PFSK-1 (cell line): ENCODE measurements around the gene DMAC2L.

Experiments
- POLR2AphosphoS5 ChIP-seq: IDR thresholded peaks from 2 replicates; pipeline ENCODE4 v1.6.1; 2012; ENCODE audit warnings: low read depth, mild to moderate bottlenecking, control low read depth, low read length, moderate library complexity
- REST ChIP-seq, 2 experiments: IDR thresholded peaks; 2 replicates each; pipeline versions ENCODE4 v1.6.1 to v1.8.0; 2011 to 2012; ENCODE audit warnings: low read depth in 2 of 2, low read length in 2 of 2, control low read depth in 1 of 2, inconsistent platforms in 1 of 2, mild to moderate bottlenecking in 1 of 2, moderate library complexity in 1 of 2; ENCODE audit not compliant: insufficient read depth in 1 of 2
- TAF1 ChIP-seq: IDR thresholded peaks from 2 replicates; pipeline ENCODE4 v1.6.1; 2012; ENCODE audit warnings: low read length, control low read depth, borderline replicate concordance; ENCODE audit not compliant: insufficient read depth

- TF ChIP-seq TAF1, result no peak
- no peak for TF ChIP-seq POLR2AphosphoS5
- TF ChIP-seq REST (IDR thresholded peaks at IDR 0.05; ENCODE audit: insufficient read depth in 1 of 2, low read depth in 2 of 2, low read length in 2 of 2), result no peak
Measured at GRCh38 chr14:50348933-50349332, 36.8 kb downstream of the DMAC2L start.
